ENCODE results near the gene MCOLN2.

DNA sequence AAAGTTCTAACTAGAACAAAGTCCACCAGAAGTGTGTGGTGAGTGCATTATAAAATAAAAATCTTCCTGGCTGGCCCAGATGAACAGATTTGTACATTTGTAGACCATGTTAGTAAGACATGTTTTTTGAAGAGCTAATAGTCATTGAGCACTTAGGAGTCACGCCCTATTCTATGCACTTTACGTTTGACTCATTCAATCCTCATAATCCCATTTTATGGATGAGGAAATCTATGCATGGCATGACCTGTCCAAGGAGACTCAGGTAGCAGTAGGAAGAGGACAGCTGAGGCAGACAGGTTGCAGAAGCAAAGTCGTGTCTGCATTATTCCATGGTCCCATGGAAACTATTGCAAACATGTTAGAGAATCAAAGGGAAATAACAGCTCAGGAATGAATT lies 73.6 kb downstream of the MCOLN2 start:
- no peak for TF ChIP-seq GABPA (IDR thresholded peaks at IDR 0.05; ENCODE audit: low read depth)
- TF ChIP-seq, protein P1, sequence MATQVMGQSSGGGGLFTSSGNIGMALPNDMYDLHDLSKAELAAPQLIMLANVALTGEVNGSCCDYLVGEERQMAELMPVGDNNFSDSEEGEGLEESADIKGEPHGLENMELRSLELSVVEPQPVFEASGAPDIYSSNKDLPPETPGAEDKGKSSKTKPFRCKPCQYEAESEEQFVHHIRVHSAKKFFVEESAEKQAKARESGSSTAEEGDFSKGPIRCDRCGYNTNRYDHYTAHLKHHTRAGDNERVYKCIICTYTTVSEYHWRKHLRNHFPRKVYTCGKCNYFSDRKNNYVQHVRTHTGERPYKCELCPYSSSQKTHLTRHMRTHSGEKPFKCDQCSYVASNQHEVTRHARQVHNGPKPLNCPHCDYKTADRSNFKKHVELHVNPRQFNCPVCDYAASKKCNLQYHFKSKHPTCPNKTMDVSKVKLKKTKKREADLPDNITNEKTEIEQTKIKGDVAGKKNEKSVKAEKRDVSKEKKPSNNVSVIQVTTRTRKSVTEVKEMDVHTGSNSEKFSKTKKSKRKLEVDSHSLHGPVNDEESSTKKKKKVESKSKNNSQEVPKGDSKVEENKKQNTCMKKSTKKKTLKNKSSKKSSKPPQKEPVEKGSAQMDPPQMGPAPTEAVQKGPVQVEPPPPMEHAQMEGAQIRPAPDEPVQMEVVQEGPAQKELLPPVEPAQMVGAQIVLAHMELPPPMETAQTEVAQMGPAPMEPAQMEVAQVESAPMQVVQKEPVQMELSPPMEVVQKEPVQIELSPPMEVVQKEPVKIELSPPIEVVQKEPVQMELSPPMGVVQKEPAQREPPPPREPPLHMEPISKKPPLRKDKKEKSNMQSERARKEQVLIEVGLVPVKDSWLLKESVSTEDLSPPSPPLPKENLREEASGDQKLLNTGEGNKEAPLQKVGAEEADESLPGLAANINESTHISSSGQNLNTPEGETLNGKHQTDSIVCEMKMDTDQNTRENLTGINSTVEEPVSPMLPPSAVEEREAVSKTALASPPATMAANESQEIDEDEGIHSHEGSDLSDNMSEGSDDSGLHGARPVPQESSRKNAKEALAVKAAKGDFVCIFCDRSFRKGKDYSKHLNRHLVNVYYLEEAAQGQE (IDR thresholded peaks at IDR 0.05; ENCODE audit: insufficient replicate concordance, low read depth) = no peak
- TF ChIP-seq, protein P2, sequence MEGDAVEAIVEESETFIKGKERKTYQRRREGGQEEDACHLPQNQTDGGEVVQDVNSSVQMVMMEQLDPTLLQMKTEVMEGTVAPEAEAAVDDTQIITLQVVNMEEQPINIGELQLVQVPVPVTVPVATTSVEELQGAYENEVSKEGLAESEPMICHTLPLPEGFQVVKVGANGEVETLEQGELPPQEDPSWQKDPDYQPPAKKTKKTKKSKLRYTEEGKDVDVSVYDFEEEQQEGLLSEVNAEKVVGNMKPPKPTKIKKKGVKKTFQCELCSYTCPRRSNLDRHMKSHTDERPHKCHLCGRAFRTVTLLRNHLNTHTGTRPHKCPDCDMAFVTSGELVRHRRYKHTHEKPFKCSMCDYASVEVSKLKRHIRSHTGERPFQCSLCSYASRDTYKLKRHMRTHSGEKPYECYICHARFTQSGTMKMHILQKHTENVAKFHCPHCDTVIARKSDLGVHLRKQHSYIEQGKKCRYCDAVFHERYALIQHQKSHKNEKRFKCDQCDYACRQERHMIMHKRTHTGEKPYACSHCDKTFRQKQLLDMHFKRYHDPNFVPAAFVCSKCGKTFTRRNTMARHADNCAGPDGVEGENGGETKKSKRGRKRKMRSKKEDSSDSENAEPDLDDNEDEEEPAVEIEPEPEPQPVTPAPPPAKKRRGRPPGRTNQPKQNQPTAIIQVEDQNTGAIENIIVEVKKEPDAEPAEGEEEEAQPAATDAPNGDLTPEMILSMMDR (IDR thresholded peaks at IDR 0.05; ENCODE audit: insufficient read depth, low read length) = no peak
